DMS114 treated with DMSO at 0.1 percent for 48 hours (cell line): ENCODE results near the gene ECM2.

Experiments used
- DNase-seq: peaks from one replicate; lab custom pipeline; 2025; ENCODE audit not compliant: unreplicated experiment; lab: John Stamatoyannopoulos, UW

The ECM2 gene

GRCh38 chr9:92501671-92502393 is 34.0 kb downstream of the ECM2 start:
- DNase-seq, result no peak

- DNase-seq, result no peak
Observed at GRCh38 chr9:92500725-92501124, 35.1 kb downstream of the ECM2 start.

- no peak for DNase-seq
Observed at GRCh38 chr9:92499701-92500100, 36.1 kb downstream of the ECM2 start.

- DNase-seq, result no peak
Observed at GRCh38 chr9:92496396-92497176, 39.2 kb downstream of the ECM2 start.

GRCh38 chr9:92494856-92495255 is 40.9 kb downstream of the ECM2 start:
- DNase-seq, result no peak

- no peak for DNase-seq
Observed at GRCh38 chr9:92493749-92494387, 41.9 kb downstream of the ECM2 start.

- no peak for DNase-seq
Observed at GRCh38 chr9:92492781-92493401, 42.9 kb downstream of the ECM2 start.

GRCh38 chr9:92488681-92489550 is 46.9 kb downstream of the ECM2 start:
- no peak for DNase-seq

- DNase-seq, result no peak
Observed at GRCh38 chr9:92486371-92486770, 49.4 kb downstream of the ECM2 start.

GRCh38 chr9:92484563-92484962 is 51.2 kb downstream of the ECM2 start:
- no peak for DNase-seq

- no peak for DNase-seq
Observed at GRCh38 chr9:92483627-92484545, 51.9 kb downstream of the ECM2 start.

GRCh38 chr9:92482805-92483204 is 53.0 kb downstream of the ECM2 start:
- no peak for DNase-seq

- no peak for DNase-seq
Observed at GRCh38 chr9:92482329-92482728, 53.5 kb downstream of the ECM2 start, which contains the start of gene ASPN. TSS of gene ASPN (minus strand) at chr9:92482506.

- no peak for DNase-seq
Observed at GRCh38 chr9:92480986-92481633, 54.7 kb downstream of the ECM2 start.

GRCh38 chr9:92480291-92480771 is 55.5 kb downstream of the ECM2 start:
- no peak for DNase-seq

- DNase-seq, result no peak
Observed at GRCh38 chr9:92479346-92479745, 56.4 kb downstream of the ECM2 start.

- no peak for DNase-seq
Observed at GRCh38 chr9:92478783-92479182, 57.0 kb downstream of the ECM2 start.

GRCh38 chr9:92476962-92477361 is 58.8 kb downstream of the ECM2 start:
- no peak for DNase-seq

- DNase-seq, result no peak
Observed at GRCh38 chr9:92474587-92474986, 61.2 kb downstream of the ECM2 start.
